Measurements from ENCODE around the gene SLC25A48.

The SLC25A48 gene

GRCh38 chr5:135876146-135876545 is 41.7 kb downstream of the SLC25A48 start:
- no peak overlapping the region for H3K4me3 ChIP-seq (ENCODE audit: low read length)
- no peak for DNase-seq (ENCODE audit: low read depth, low spot score)

GRCh38 chr5:135877570-135878155 is 43.2 kb downstream of the SLC25A48 start:
- H3K4me3 ChIP-seq (ENCODE audit: low read length), result no peak overlapping the region
- DNase-seq (ENCODE audit: low read depth, low spot score), result no peak

GRCh38 chr5:135878156-135878620 is 43.7 kb downstream of the SLC25A48 start:
- no peak for DNase-seq (ENCODE audit: low read depth, low spot score)
- H3K4me3 ChIP-seq (ENCODE audit: low read length), result no peak overlapping the region

- DNase-seq (ENCODE audit: low read depth, low spot score), result no peak
- H3K4me3 ChIP-seq (ENCODE audit: low read length), result no peak overlapping the region
Measured at GRCh38 chr5:135879591-135879990, 45.1 kb downstream of the SLC25A48 start.

GRCh38 chr5:135880278-135880677 is 45.8 kb downstream of the SLC25A48 start:
- DNase-seq (ENCODE audit: low read depth, low spot score), result peak; percentile 6
- no peak overlapping the region for H3K4me3 ChIP-seq (ENCODE audit: low read length)

GRCh38 chr5:135880801-135881200 is 46.3 kb downstream of the SLC25A48 start:
- no peak overlapping the region for H3K4me3 ChIP-seq (ENCODE audit: low read length)
- DNase-seq (ENCODE audit: low read depth, low spot score), result no peak

- H3K4me3 ChIP-seq (ENCODE audit: low read length), result no peak overlapping the region
Measured at GRCh38 chr5:135881244-135881643, 46.8 kb downstream of the SLC25A48 start.

GRCh38 chr5:135881819-135882218 is 47.4 kb downstream of the SLC25A48 start:
- H3K4me3 ChIP-seq (ENCODE audit: low read length), result no peak overlapping the region
- DNase-seq (ENCODE audit: low read depth, low spot score), result no peak

More at GRCh38 chr5:135881244-135881643, 46.8 kb downstream of the SLC25A48 start:
- DNase-seq (ENCODE audit: low read depth, low spot score), result no peak

- DNase-seq (ENCODE audit: low read depth, low spot score), result no peak
- H3K4me3 ChIP-seq (ENCODE audit: low read length), result no peak overlapping the region
Measured at GRCh38 chr5:135883026-135883425, 48.6 kb downstream of the SLC25A48 start.

GRCh38 chr5:135883441-135883840 is 49.0 kb downstream of the SLC25A48 start:
- DNase-seq (ENCODE audit: low read depth, low spot score), result peak; percentile 6
- no peak overlapping the region for H3K4me3 ChIP-seq (ENCODE audit: low read length)

- no peak for DNase-seq (ENCODE audit: low read depth, low spot score)
Measured at GRCh38 chr5:135885031-135885430, 50.6 kb downstream of the SLC25A48 start.

GRCh38 chr5:135886136-135886535 is 51.7 kb downstream of the SLC25A48 start:
- DNase-seq (ENCODE audit: low read depth, low spot score), result no peak
- no peak overlapping the region for H3K4me3 ChIP-seq (ENCODE audit: low read length)

More at GRCh38 chr5:135885031-135885430, 50.6 kb downstream of the SLC25A48 start:
- no peak overlapping the region for H3K4me3 ChIP-seq (ENCODE audit: low read length)

GRCh38 chr5:135887447-135887864 is 53.0 kb downstream of the SLC25A48 start:
- H3K4me3 ChIP-seq (ENCODE audit: low read length), result no peak overlapping the region
- DNase-seq (ENCODE audit: low read depth, low spot score), result peak; percentile 80

GRCh38 chr5:135887881-135888614 is 53.6 kb downstream of the SLC25A48 start:
- DNase-seq (ENCODE audit: low read depth, low spot score), result no peak
- H3K4me3 ChIP-seq (ENCODE audit: low read length), result no peak overlapping the region

- H3K4me3 ChIP-seq (ENCODE audit: low read length), result no peak overlapping the region
- no peak for DNase-seq (ENCODE audit: low read depth, low spot score)
Measured at GRCh38 chr5:135890296-135890695, 55.8 kb downstream of the SLC25A48 start.

- H3K4me3 ChIP-seq (ENCODE audit: low read length), result no peak overlapping the region
- DNase-seq (ENCODE audit: low read depth, low spot score), result peak; percentile 54
Measured at GRCh38 chr5:135890867-135891266, 56.4 kb downstream of the SLC25A48 start.

- no peak for DNase-seq (ENCODE audit: low read depth, low spot score)
- no peak overlapping the region for H3K4me3 ChIP-seq (ENCODE audit: low read length)
Measured at GRCh38 chr5:135891268-135891667, 56.8 kb downstream of the SLC25A48 start.

- no peak overlapping the region for H3K4me3 ChIP-seq (ENCODE audit: low read length)
- no peak for DNase-seq (ENCODE audit: low read depth, low spot score)
Measured at GRCh38 chr5:135891791-135892190, 57.3 kb downstream of the SLC25A48 start.

GRCh38 chr5:135894276-135894675 is 59.8 kb downstream of the SLC25A48 start:
- H3K4me3 ChIP-seq (ENCODE audit: low read length), result no peak overlapping the region
- DNase-seq (ENCODE audit: low read depth, low spot score), result no peak

GRCh38 chr5:135894789-135895188 is 60.3 kb downstream of the SLC25A48 start:
- H3K4me3 ChIP-seq (ENCODE audit: low read length), result no peak overlapping the region
- no peak for DNase-seq (ENCODE audit: low read depth, low spot score)

Measured in Jurkat, Clone E6-1 (cell line).